PC-3 (cell line): ENCODE measurements around the gene TEX10. TPM values are rescaled to one million over a fixed set of nuclear protein-coding genes. Genes with fewer than 3 reads are reported as not detected.

Source experiments
- ATAC-seq: fragments of 200-7000 bp; cut with Tn5 transposase; 2 replicates; pipeline ENCODE4 v1.9.1; 2020; ENCODE audit warnings: mild to moderate bottlenecking, moderate library complexity
- BruUV-seq: library from RNA; stranded (reverse); fragments of 400-500 nt; replicated peaks from 2 replicates; lab custom pipeline; 2021; lab: Mats Ljungman, UMichigan
- CTCF ChIA-PET: fragments of 300-600 bp; sonication (Branson Sonifier 250); formaldehyde crosslinking; loops from one replicate; lab custom pipeline; 2022; ENCODE audit warnings: antibody characterized with exemption; lab: Charles Lee
- POLR2A ChIA-PET: fragments of 300-600 bp; sonication (Branson Sonifier 250); formaldehyde crosslinking; loops from one replicate; lab custom pipeline; 2022; ENCODE audit warnings: antibody characterized with exemption; ENCODE audit not compliant: unreplicated experiment; lab: Charles Lee
- DNase-seq: peaks from one replicate; pipeline ENCODE4 v3.0.0-alpha.2; 2015
- H2AFZ ChIP-seq: fragments of 300-600 bp; sonication (generic); 2 replicates; pipeline ENCODE4 v1.6.0; 2016; ENCODE audit warnings: antibody characterized with exemption, low read length
- H3F3A ChIP-seq: fragments of 300-600 bp; sonication (generic); one replicate; pipeline ENCODE4 v1.6.0; 2017; ENCODE audit warnings: antibody characterized with exemption, low read length, control low read depth, mild to moderate bottlenecking; ENCODE audit not compliant: unreplicated experiment
- H3K27ac ChIP-seq: fragments of 300-600 bp; sonication (generic); 2 replicates; pipeline ENCODE4 v1.5.1; 2016; ENCODE audit warnings: mild to moderate bottlenecking, low read length
- H3K27me3 ChIP-seq: fragments of 300-600 bp; sonication (generic); 2 replicates; pipeline ENCODE4 v1.6.1; 2016; ENCODE audit warnings: low read length, mixed read lengths
- H3K36me3 ChIP-seq: fragments of 300-600 bp; sonication (generic); 2 replicates; pipeline ENCODE4 v1.6.1; 2016; ENCODE audit warnings: low read depth, mixed run types, low read length, mixed read lengths
- H3K4me1 ChIP-seq: fragments of 300-600 bp; sonication (generic); 2 replicates; pipeline ENCODE4 v1.5.1; 2016; ENCODE audit warnings: low read length; ENCODE audit not compliant: insufficient read depth
- H3K4me2 ChIP-seq: fragments of 300-600 bp; sonication (generic); 2 replicates; pipeline ENCODE4 v1.6.0; 2016; ENCODE audit warnings: low read length
- H3K4me3 ChIP-seq: fragments of 300-600 bp; sonication (generic); 2 replicates; pipeline ENCODE4 v1.5.1; 2016; ENCODE audit warnings: mild to moderate bottlenecking, low read length, mixed read lengths
- H3K79me2 ChIP-seq: fragments of 300-600 bp; sonication (generic); 2 replicates; pipeline ENCODE4 v1.6.1; 2017; ENCODE audit warnings: low read length, mixed read lengths
- H3K9ac ChIP-seq: fragments of 300-600 bp; sonication (generic); 2 replicates; pipeline ENCODE4 v1.6.0; 2016; ENCODE audit warnings: mild to moderate bottlenecking, low read length
- H3K9me2 ChIP-seq: fragments of 300-600 bp; sonication (generic); replicated peaks from 2 replicates; pipeline ENCODE4 v1.6.1; 2016; ENCODE audit warnings: mixed run types, low read length, mixed read lengths
- H3K9me3 ChIP-seq: fragments of 300-600 bp; sonication (generic); 2 replicates; pipeline ENCODE4 v1.6.1; 2016; ENCODE audit warnings: low read length, mixed read lengths
- H4K20me1 ChIP-seq: fragments of 300-600 bp; sonication (generic); 2 replicates; pipeline ENCODE4 v1.6.1; 2016; ENCODE audit warnings: low read length, mixed read lengths
- CTCF ChIP-seq: fragments of 300-600 bp; sonication (generic); conservative IDR thresholded peaks from 2 replicates; pipeline ENCODE4 v1.5.1; 2017; ENCODE audit warnings: antibody characterized with exemption, low read depth, mild to moderate bottlenecking, low read length
- EZH2 ChIP-seq: fragments of 300-600 bp; sonication (generic); IDR thresholded peaks from one replicate; pipeline ENCODE4 v1.6.1; 2017; ENCODE audit warnings: antibody characterized with exemption, mild to moderate bottlenecking, low read length; ENCODE audit not compliant: unreplicated experiment
- EZH2phosphoT487 ChIP-seq: fragments of 300-600 bp; sonication (generic); IDR thresholded peaks from 2 replicates; pipeline ENCODE4 v1.6.1; 2018; ENCODE audit warnings: mild to moderate bottlenecking, antibody characterized with exemption, low read length, borderline replicate concordance
- intact Hi-C: fragments of 100-400 bp; cut with micrococcal nuclease; formaldehyde crosslinking; loops from 2 replicates; pipeline ENCODE4 v1.9.0; 2023
- total RNA-seq: library from RNA; depleted of rRNA; stranded (reverse); fragments of >200 nt; gene quantifications from 2 replicates; pipeline ENCODE4 v1.2.3, GENCODE V29; 2014

Gene TEX10
- total RNA-seq, 1 experiment from 2014 or later, result 22.1 TPM

GRCh38 chr9:100377015-100377414 lies 24.3 kb upstream of the TEX10 start:
- Histone ChIP-seq H3F3A (no peaks in the 10 kb centered on the region), H3K4me2 (no peak overlapping the region), H3K9ac (no peak overlapping the region), H3K27ac (no peak overlapping the region), H3K27me3 (no peaks in the 10 kb centered on the region), H4K20me1 (no peaks in the 10 kb centered on the region), H2AFZ (no peak overlapping the region), H3K4me3 (no peak overlapping the region), H3K9me3 (no peaks in the 10 kb centered on the region), H3K79me2 (no peaks in the 10 kb centered on the region), H3K36me3 (no peaks in the 10 kb centered on the region), H3K9me2 (no peaks in the 10 kb centered on the region), H3K4me1 (peaks cover 16% of the 10 kb centered on the region)
- ATAC-seq, result no peak
- intact Hi-C loops, result no loop called here
- ChIA-PET CTCF (no interaction called here), POLR2A (no interaction called here)
- BruUV-seq, result no TSS peak
- TF ChIP-seq EZH2phosphoT487 (no peak), CTCF (no peak), EZH2 (no peak)
- no peak for DNase-seq

GRCh38 chr9:100375658-100376057 lies 22.9 kb upstream of the TEX10 start:
- no peak overlapping the region for H3K4me2 ChIP-seq
- no TSS peak for BruUV-seq
- H3K9me3 ChIP-seq, result no peaks in the 10 kb centered on the region
- no peaks in the 10 kb centered on the region for H3K36me3 ChIP-seq
- H3K9ac ChIP-seq, result no peak overlapping the region
- CTCF ChIA-PET, result no interaction called here
- DNase-seq (no peak), ATAC-seq (no peak)
- H3K9me2 ChIP-seq, result no peaks in the 10 kb centered on the region
- POLR2A ChIA-PET, result no interaction called here
- H3K4me3 ChIP-seq, result no peak overlapping the region
- no peaks in the 10 kb centered on the region for H3K27me3 ChIP-seq
- intact Hi-C loops, result no loop called here
- H4K20me1 ChIP-seq, result no peaks in the 10 kb centered on the region
- H3K79me2 ChIP-seq, result no peaks in the 10 kb centered on the region
- peaks cover 16% of the 10 kb centered on the region for H3K4me1 ChIP-seq
- H3K27ac ChIP-seq, result no peak overlapping the region
- TF ChIP-seq CTCF (no peak), EZH2 (no peak), EZH2phosphoT487 (no peak)
- H3F3A ChIP-seq, result no peaks in the 10 kb centered on the region
- H2AFZ ChIP-seq, result no peak overlapping the region

GRCh38 chr9:100372648-100373047 lies 19.9 kb upstream of the TEX10 start:
- intact Hi-C loops, result no loop called here
- Histone ChIP-seq H3K27me3 (no peaks in the 10 kb centered on the region), H3K4me2 (no peak overlapping the region), H3K4me3 (no peak overlapping the region), H4K20me1 (no peaks in the 10 kb centered on the region), H3K27ac (no peak overlapping the region), H3K36me3 (no peaks in the 10 kb centered on the region), H3K9ac (no peak overlapping the region), H3K9me3 (no peaks in the 10 kb centered on the region), H3F3A (no peaks in the 10 kb centered on the region), H3K4me1 (no peaks in the 10 kb centered on the region), H2AFZ (no peak overlapping the region), H3K79me2 (no peaks in the 10 kb centered on the region), H3K9me2 (no peaks in the 10 kb centered on the region)
- no TSS peak for BruUV-seq
- TF ChIP-seq EZH2 (no peak), CTCF (no peak), EZH2phosphoT487 (no peak)
- ChIA-PET POLR2A (no interaction called here), CTCF (no interaction called here)
- DNase-seq (no peak), ATAC-seq (no peak)
